Stimulated activated CD8-positive, alpha-beta memory T cell treated with anti-CD3 and anti-CD28 coated beads, Interleukin-4, amount 100 ng/mL, for 48 hours (primary cell): ENCODE results near the gene FAM13C.
"Not testable (repeated sequence)": the region's sequence is repeated elsewhere in the genome, so short reads cannot be mapped to it uniquely, and the experiment has no call there.

Experiments
- DNase-seq: peaks from one replicate; pipeline ENCODE4 v3.0.0-alpha.2; 2020

Gene FAM13C

DNA sequence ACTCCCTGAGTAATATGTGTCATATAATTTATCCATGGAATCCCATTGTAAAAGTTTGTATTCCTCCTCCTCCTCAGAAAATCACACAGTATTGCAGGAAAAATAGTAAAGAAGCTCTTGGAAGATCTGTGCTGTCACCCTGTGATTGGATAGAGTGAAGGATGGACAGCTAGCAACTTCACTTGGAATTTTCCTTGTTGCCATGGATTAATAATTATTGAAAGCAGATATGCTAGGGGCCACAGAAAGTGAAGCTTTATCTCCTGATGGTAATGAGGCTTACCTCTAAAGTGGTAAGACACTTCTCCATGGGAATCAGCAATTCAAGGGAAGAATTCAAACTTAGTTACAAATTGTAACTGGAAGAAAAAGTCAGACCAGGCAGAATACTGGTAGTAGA, 137.1 kb downstream of the FAM13C start:
- no peak for DNase-seq

DNA sequence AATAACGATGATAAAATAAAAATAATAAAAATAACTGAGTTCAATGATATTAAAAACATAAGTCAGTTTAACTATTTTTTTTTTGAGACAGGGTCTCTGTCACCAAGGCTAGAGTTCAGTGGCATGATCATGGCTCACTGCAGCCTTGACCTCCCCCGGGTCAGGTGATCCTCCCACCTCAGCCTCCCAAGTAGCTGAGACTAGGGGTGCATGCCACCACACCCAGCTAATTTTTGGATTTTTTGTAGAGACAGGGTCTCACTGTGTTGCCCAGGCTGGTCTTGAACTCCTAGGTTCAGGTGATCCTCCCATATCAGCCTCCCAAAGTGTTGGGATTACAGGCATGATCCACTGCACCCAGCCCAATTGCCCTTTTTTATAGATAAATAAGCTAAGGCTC, 138.8 kb downstream of the FAM13C start:
- DNase-seq, result not testable (repeated sequence)

DNA sequence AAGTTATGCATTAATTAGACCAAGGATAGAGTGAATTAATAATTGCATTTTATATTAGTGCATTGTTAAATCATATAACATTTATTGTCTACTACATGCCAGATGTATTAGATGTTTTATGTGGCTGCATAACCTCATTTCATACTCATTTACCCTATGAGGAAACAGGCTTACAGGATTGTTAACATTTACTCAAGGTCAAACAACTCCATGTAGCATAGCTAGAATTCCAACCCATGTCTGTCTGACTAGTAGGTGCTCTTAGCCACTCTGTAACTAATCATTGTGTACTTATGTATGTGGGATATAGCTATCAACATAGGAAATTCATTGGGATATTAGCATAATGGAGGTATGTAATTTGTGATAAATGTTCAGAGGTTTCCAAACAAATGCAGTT, 139.6 kb downstream of the FAM13C start:
- DNase-seq, result no peak

DNA sequence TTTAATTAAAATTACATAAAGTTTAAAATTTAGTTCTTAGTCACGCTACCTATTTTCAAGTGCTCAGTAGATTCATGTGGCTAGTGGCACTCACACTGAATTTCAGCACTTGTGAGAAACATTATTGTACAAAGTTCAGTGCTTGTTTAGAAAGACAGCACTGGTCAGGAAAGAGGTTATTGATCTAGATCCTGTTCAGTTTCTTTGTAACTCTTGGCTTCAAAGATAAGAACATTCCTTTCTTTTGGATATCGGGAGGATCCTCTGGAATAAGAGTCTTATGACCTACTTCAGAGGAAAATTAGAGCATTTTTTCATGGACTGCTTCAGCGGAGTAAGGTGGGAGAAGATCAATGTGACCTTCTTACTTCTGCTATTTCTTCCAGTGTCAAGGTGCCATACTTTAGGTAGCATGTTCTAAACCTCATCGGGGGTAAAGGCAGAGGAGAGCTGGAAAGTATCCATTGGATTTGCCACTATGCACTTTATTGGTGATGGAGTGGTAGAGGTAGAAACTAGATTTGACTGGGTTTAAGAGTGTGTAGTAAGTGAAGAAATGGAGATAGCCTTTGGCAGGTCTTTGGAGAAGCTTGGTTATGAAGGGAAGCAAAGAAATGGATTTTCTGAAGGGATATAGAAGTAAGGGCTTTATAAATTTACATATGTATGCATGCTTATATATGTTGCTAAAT, 146.0 kb downstream of the FAM13C start:
- no peak for DNase-seq

DNA sequence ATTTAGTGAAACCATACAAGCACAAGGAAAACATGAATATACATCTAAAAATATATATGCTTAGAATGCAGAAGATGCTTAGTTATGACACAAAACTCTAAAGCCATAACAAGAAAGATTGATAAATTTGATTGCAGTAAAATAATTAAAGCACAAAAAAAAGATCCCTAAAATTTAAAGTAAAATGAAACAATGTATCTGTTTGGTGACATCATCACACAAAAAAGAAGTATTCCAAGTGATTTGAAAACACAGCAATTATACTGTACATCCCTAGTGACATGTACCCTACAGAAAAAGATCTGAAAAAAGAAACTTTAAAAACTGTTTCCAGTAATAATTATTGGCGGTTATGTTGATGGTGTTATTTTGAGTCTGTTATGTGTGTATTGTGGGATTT, 148.2 kb downstream of the FAM13C start:
- DNase-seq, result no peak

DNA sequence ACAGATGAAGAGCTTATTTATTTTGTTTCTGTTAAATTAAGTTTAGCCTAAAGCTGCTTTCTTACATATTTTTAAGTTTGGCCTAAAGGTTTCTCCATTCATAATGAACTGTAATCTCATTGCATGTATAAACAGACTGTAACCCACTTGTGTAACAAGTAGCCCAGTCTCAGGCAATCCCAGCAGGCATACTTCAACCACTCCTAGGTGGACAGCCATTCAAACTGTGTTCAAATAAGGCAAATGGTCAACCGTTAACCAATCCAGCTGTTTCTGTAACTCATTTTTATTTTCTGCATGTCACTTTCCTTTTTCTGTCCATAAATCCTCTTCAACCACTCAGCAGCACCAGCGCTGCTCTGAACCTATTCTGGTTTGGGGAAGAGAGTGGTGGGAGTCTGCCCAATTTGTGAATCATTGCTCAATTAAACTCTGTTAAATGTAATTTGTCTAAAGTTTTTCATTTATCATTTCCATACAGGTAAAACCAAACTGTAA, 150.0 kb downstream of the FAM13C start:
- no peak for DNase-seq

DNA sequence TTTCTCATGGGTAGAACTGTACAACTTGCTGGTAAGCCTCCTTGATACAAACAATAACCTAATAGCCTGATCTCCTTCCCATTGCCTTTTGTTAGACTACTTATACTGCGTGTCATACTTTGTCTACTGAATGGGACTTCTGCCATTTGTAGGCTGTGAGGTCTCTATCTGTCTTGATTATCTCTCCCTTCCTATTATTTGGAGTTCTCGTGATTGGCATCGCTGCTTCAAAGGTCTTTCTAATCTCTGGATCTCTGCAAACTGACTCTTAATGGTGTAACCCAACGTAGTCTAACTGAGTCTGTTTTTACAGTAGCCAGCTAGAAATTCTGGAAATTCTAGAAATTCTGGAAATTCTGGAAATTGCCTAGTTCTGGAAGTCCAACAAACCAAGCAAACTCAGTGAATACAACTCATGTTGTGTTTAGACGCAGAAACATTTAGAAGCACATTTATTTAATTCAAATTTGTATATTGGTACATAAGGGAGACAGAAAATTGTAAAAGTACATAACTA, 156.1 kb downstream of the FAM13C start:
- no peak for DNase-seq
